HTERT RPE-1 (cell line): Measurements from ENCODE around the gene RPSA.
"Not testable (repeated sequence)": the region's sequence is repeated elsewhere in the genome, so short reads cannot be mapped to it uniquely, and the experiment has no call there.

Source experiments
- in situ Hi-C: fragments of 300-500 bp; cut with MboI; formaldehyde crosslinking; loops from 4 replicates; pipeline ENCODE4 v1.14.3; 2020; ENCODE audit warnings: low sequenced_read_pairs

RPSA gene

DNA sequence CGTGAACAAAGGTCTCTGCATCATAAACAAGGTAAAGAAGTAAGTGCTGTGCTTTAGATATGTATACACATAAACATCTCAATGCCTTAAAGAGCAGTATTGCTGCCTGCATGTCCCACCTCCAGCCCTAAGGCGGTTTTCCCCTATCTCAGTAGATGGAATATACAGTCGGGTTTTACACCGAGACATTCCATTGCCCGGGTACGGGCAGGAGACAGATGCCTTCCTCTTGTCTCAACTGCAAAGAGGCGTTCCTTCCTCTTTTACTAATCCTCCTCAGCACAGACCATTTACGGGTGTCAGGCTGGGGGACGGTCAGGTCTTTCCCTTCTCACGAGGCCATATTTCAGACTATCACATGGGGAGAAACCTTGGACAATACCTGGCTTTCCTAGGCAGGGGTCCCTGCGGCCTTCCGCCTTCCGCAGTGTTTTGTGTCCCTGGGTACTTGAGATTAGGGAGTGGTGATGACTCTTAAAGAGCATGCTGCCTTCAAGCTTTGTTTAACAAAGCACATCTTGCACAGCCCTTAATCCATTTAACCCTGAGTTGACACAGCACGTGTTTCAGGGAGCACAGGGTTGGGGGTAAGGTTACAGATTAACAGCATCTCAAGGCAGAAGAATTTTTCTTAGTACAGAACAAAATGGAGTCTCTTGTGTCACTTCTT is 12.2 kb downstream of the RPSA start:
- in situ Hi-C loops: not testable (repeated sequence)

DNA sequence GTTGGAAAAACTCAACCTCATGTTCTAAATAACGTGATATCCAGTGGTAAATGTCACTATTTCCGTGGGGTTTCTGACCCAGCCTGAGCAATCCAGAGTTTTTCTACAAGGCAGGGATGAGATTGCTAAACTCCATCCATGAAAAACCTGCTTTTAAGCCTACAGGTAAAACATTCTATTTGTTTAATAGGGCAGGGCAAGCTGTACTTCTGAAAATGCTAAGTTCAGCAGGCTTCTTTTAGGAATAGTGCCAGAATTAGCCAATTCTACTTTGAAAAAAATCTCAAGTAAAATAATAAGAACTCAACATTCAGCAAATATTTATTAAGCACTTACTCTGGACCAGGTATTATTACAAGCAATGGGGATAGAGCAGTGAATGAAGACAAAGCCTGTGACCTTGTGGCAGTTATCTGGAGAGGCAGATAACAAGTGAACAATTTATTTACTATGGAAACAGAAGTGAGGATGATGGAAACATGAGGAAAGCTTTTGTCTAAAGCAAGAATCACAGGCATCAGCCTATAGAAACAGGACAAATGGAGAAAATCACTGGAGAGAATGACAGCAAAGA is 13.3 kb downstream of the RPSA start:
- in situ Hi-C loops: no loop called here

DNA sequence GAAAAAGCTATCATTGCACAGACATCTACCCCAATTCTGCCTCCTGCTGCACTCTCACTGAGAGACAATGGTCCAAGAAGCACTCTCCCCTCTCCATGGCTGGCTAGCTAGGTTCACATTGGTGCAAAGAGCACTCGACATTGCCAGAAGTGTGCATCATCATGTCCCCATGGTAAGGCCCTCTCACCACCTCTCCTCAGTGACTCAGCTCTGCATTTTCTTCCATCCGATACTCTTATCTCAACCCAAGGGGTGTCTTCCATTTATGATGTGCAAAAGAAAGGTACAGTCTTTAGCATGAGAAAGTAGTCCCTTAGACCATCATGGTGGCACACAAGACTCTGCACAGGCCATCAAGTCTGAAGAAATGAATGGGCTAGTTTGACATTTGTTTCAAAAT is 14.0 kb downstream of the RPSA start:
- in situ Hi-C loops: no loop called here

DNA sequence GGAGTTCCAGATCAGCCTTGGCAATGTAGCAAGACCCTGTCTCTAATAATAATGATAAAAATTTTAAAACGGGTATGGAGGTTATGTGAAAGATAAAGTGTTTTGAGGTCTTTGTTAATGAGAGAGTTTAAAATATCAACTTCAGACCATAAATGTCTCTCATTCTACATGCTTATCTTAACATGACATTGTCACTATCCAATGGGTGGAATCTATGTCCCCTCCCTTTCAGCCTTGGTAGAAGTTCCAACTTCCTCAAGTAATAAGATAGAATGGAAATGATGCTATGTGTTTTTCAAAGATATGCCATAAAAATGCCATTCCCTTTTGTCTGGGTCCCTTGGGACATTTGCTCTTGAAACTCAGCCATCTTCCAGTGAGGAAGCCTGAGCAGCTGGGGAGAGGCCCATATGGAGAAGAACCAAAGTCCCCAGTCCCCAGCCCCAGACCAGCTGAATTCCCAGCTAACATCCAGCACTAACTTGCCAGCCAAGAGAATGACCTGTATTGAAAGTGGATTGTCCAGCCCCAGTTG is 17.0 kb downstream of the RPSA start:
- in situ Hi-C loops: no loop called here

DNA sequence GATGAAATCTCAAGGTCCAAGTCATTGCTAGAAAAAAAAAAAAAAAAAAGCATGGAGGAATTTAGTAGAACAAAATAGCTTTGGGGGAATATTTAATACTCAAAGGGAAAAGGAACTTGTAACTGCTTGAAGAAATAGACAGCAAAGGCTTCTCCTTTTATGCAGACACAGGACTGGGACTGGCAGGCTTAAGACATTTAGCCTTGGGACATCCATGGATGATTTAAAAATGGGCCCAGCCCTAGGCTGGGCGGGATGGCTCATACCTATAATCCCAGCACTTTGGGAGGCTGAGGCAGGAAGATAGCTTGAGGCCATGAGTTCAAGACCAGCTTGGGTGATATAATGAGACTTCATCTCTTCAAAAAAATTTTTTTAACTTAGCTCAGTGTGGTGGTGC is 19.8 kb downstream of the RPSA start:
- in situ Hi-C loops: no loop called here

DNA sequence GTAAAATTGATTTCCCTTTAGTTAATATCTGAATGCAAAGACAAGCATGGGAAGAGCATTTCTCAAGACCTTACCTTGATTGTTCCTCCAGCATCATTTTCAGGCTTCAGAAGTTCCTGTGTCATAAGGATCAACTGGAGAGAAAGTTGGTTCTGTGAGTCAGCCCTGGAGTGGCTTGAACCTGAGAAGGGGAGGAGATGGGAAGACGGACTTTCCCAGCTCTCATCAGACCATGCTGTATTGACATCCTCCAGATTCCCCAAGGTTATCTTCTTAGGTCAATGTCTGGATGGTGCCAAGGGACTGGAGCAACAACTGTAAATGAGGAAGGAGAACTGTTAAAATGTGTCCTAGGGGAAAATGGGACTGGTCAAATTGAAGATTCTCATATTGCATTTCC is 21.0 kb downstream of the RPSA start:
- in situ Hi-C loops: no loop called here

DNA sequence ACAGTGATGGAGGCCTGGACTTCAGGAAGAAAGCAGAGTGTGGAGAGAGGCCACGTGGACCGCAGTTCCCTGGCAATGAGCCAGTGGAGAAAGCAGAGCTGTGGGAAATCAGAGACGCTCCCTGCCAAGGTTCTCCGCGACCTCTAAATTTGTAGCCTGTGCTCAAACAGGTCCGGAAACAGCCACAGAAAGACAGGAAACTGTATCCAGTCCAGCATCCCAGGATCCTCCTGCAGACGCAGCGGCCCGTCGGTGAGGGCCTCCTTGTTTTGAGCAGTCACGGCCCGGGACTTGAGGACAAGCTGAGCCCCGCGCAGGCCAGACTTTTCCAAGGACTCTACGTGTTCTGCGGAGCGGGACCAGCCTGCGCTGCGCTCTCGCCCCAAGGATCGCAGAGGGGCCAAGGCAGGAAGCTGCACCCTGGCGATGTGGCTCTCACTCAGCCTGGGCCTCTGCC is 22.3 kb downstream of the RPSA start:
- in situ Hi-C loops: no loop called here

DNA sequence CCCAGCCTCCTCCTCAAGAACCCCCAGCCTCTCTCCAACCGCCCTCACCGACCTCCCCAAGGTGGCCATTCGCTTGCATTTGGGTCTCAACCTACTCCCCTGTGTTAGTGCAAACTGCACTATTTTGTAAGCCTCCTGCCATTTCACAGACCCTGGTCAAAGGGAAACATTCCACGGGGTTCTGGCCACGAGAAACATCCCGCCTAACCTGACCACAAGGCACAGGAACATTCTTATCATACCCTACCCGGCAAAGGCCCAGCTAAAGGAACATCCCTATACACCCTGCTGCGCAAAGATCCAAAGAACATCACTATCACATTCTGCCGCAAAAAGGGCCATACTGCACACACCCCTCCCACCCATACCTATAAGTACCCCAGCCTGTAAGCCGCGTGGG is 22.9 kb downstream of the RPSA start:
- in situ Hi-C loops: no loop called here

DNA sequence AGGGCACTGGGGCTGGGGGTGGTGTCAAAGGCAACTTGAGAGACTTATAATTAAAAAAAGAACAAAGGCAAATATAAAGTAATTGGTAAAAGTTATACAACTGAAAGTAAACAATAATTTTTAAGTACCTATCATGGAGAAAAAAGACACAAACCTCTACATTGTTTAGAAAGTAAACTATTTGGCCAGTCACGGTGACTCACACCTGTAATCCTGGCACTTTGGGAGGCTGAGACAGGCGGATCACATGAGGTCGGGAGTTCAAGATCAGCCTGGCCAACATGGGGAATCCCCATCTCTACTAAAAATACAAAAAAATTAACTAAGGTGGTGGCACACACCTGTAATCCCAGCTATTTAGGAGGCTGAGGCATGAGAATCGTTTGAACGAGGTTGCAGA is 25.8 kb downstream of the RPSA start:
- in situ Hi-C loops: no loop called here

DNA sequence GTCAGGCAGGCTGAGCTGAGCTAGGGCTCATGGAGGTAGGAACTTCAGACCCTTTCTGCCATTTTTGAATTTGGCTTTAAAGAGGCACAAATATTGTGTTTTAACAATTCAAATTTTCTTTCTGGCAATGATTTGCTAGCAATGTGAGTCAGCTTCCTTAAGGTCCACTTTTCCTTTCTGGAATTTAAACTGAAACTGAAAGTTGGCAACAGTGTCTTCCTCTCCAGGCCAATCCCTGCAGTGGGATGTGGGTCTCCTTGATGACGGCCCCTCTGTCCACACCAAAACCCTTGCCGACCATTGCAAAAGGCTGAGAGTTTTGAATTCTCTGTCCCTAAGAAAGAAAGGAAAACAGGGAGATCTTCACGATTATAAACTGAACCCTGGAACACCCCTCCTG is 27.1 kb downstream of the RPSA start:
- in situ Hi-C loops: no loop called here

DNA sequence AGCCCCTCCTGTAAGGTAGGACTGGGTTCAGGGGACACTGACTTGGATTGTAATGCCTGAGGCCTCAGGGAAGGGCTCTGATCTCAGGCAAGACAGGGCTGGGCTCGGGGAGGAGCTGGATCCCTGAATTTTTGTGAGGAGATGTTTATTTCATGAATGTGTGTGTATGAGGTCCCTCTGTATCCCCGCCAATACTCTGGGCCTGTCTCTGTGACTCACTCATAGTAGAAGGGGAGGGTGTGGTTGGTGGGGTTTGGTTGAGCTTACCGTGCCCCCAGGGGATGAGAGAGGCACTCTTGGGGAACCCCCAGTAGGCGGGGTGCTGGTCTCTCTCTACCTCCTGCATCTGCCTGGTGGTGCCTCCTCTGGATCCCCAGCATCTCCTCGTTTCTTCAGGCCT is 28.1 kb downstream of the RPSA start:
- in situ Hi-C loops: no loop called here

DNA sequence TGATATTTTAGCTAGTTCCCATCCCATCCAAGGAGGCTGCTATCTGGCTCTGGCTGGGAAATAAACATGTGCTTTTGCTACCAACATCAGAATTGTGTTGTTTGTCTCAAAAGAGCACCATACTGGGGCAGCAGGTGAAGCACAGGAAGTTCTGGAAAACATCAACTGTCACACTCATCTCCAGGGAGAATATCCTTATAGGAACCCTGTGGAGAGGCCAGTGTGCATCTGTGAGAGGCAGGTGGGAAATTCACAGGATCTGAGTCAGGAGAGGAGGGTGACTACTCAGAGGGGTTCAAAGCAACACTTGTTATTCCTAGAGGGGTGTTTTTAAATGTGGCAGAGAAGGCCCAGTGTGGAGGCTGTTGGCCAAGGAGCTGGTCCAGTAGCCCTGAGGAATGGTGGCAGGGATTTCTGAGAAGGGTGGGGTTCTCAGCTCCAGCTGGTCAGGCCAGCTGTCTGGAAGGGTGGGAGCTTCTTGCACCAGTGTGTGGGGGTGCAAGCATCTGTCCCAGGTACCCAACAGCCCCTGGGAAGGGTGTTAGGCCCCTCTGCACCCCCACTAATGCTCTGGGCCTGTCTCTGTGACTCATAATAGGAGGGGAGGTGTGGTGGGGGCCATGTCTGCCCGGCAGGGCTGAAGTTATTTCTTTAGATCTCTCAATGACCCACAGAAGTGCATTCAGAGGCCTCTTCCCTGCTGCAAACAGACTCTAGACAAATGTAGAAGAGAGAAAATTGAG is 28.7 kb downstream of the RPSA start:
- in situ Hi-C loops: no loop called here

DNA sequence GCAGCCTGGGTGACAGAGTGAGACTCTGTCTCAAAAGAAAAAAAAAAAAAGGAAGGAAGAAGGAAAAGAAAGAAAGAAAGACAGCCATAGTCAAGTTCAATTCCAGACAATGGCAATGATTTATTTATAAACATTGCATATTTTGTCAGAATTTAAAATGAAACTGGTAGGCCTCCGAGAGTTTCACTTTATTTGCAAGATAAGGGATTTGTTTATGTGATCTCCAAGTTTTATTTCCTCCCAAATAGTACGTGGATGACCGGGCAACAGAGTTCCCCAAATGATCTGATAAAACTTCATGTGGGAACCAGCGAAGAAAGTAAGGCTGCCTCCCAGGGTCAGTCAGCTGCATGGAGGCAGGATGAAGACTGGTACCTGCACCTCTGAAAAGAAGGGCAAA is 32.4 kb downstream of the RPSA start:
- in situ Hi-C loops: no loop called here

DNA sequence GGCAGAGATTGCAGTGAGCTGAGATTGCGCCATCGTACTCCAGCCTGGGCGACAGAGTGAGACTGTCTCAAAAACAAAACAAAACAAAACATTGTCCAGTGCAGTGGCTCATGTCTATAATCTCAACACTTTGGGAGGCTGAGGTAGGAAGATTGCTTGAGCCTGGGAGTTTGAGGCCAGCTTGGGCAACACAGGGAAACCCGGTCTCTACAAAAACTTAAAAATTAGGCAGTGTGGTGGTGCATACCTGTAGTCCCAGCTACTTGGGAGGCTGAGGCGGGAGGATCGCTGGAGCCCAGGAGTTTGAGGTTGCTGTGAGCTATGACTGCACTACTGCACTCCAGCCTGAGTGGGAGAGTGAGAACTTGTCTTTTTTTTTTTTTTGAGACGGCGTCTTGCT is 33.8 kb downstream of the RPSA start:
- in situ Hi-C loops: no loop called here

DNA sequence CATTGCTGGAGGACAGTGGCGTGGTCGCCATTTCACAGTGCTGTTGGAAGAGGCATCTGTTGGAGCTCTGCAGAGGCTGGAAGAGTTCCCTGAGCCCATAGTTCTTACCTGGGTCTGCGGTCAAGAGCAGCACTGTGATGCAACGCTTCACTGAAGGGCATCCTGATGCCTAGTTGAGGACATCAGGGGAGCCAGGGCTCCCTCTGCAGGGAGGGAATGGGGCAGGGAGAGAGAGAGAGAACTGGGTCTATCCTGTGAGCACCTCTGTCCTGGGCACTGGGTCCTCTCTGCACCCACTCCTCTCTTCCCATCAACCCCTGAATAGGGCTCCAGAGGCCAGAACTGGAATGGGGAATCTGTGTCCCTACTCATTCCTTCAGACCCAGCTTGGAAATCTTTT is 37.0 kb downstream of the RPSA start:
- in situ Hi-C loops: no loop called here

DNA sequence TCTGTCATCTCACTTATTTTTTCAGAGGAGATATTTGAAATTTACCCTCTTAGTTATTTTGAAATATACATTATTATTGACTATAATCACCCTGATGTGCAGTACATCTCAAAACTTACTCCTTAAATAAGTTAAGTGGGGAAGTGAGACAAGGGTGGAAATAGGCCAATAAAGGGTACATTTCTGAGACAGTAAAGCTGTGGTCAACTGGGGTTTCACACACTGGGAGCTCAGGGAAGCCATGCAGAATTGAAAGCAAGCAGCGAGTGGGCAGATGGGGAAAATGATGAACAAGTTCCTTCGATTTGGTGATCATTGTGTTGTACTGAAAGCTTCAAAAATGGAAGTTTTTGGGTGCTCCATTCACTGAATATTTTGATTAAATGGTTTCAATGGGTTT is 39.4 kb downstream of the RPSA start:
- in situ Hi-C loops: no loop called here

DNA sequence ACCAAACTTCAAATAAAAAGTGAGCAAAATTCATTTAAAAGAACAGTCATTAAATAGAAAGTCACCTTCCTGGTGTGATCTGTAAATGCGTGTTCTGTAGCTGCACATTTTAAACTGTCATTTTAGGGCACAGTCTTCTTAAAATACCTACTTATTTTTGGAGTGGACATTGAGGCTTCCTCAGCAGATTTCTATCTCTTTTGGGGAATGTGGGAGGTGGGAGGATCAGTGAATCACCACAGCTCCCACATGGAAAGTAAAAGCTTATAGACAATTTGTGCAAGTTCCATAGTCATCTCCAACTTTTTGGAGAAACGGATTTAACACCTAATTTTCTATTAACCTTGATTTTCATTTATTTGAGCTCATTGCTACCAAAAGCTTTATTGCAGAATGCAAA is 39.9 kb downstream of the RPSA start:
- in situ Hi-C loops: no loop called here

DNA sequence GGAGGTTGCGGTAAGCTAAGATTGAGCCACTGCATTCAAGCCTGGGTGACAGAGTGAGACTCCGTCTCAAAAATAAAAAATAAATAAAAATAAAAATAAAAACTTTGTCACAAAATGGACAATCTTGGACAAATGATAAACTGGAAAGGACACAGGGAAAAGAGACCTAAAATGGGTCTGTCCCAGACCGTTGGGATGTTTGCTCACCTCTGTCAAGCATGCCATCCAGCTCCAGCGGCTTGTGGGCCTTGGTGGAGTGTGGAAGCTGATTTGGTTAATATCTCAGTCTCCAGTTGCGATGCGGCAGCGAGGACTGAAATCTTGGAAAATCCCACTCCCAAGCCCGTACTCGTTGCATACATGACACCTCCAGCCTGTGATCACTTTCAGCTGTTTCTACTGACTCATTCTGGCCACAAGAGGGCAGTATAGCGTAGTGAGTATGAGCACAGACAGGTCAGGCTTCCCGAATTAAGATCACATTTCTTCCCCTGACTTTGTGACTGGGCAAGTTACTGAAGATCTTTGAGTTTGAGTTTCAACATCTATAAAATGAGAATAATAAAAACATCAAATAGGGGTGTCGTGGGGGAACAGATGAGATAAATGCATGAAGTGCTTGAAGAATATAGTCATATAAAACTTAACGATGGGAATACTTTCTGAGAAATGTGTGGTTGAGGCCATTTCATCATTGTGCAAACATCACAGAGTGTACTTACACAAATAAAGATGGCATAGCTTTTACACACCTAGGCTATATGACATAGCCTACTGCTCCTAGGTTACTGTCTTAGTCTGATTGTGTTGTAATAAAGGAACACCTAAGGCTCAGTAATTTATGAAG is 41.3 kb downstream of the RPSA start:
- in situ Hi-C loops: no loop called here

DNA sequence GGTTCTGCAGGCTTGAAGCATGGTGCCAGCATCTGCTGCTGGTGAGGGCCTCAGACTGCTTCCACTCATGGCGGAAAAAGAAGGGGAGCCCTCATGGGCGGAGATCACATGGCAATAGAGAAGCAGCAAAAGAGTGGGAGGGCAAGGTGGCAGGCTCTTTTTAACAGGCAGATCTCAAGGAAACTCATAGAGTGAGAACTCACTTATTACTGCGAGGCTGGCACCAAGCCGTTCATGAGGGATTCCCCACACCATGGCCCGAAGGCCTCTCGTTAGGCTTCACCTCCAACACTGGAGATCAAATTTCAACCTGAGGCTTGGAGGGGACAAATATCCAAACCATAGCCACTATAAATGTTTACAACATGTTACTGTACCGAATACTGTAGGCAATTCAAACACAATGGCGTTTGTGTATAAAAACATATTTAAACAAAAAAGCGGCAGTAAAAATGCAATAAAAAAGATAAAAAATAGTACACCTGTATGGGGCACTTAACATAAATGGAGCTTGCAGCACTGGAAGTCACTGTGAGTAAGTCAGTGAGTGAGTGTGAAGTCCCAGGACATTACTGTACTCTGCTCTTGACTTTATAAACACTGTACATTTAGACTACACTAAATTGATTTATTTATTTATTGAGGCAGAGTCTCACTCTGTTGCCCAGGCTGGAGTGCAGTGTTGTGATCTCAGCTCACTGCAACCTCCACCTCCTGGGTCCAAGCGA is 42.1 kb downstream of the RPSA start:
- in situ Hi-C loops: no loop called here

DNA sequence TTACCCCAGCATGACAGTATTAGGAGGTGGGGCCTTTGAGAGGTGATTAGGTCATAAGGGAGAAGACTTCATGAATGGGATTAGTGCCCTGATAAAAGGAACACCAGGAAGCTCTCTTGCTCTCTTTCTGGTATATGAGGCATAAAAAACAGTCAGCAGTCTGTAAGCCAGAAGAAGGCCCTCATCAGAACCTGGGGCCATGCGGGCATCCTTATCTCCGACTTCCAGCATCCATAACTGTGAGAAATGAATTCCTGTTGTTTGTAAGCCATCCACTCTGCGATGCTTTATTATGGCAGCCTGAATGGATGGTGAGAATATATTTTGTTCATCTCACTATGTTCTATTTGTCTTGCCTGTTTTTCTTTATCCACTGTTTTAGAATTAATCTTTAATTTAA is 43.3 kb downstream of the RPSA start:
- in situ Hi-C loops: no loop called here

DNA sequence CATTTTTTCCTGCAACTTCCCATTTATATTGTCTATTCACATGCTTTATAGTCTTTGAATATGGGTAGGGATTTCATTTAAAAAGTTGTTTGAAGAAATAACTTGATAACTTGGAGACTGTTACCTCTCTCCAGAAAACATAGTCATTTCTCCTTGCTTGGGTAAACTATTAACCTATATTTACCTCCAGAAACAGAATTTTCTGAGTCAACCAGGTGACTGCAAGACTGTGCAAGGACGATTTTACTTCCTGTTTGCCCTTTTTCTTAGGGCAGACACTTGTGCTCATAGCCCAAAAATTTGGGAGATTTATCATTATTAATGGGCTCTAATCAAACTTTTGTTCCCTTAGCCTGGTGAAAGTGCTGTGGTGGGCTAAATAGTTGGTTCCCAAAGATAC is 46.6 kb downstream of the RPSA start:
- in situ Hi-C loops: no loop called here
